HEK293 (cell line): ENCODE results near the gene TMEFF1.

Source experiments
- CTCF ChIA-PET: fragments of 350-600 bp; formaldehyde crosslinking; extraction: SDS; loops from one replicate; lab custom pipeline; 2021; ENCODE audit warnings: antibody characterized with exemption; lab: Yijun Ruan, JAX
- POLR2A ChIA-PET: fragments of 300-600 bp; formaldehyde crosslinking; extraction: SDS; loops from one replicate; lab custom pipeline; 2020; ENCODE audit warnings: antibody characterized with exemption, inconsistent platforms; lab: Yijun Ruan, JAX
- H3K27ac ChIP-seq: fragments of 200-500 bp; sonication (Bioruptor generic); 2 replicates; pipeline ENCODE4 v1.5.1; 2014; ENCODE audit warnings: low read depth, low read length, control low read depth, inconsistent platforms; ENCODE audit errors: extremely low read depth
- H3K36me3 ChIP-seq, 2 experiments: fragments of 200-500 bp in 1 of 2; sonication (Bioruptor generic) in 1 of 2; 1 replicate in 1 of 2; 2 replicates in 1 of 2; pipeline ENCODE4 v1.5.1; 2014 to 2017; ENCODE audit warnings: inconsistent platforms in 2 of 2, low read length in 2 of 2; ENCODE audit not compliant: control insufficient read depth in 2 of 2, insufficient read depth in 1 of 2
- H3K4me1 ChIP-seq: fragments of 200-500 bp; sonication (Bioruptor generic); 2 replicates; pipeline ENCODE4 v1.5.1; 2014; ENCODE audit warnings: mild to moderate bottlenecking, low read length, inconsistent platforms; ENCODE audit not compliant: control insufficient read depth, insufficient read depth
- H3K4me3 ChIP-seq: 2 replicates; pipeline ENCODE4 v1.5.1; 2011; ENCODE audit warnings: low read depth, mild to moderate bottlenecking, control low read depth, low read length, moderate library complexity
- H3K9me3 ChIP-seq: fragments of 200-500 bp; sonication (Bioruptor generic); 2 replicates; pipeline ENCODE4 v1.5.1; 2014; ENCODE audit warnings: low read depth, low read length, inconsistent platforms; ENCODE audit not compliant: control insufficient read depth, insufficient read depth
- PRDM1 ChIP-seq: fragments of 450-650 bp; formaldehyde crosslinking; IDR thresholded peaks from 2 replicates; pipeline ENCODE4; 2016; ENCODE audit warnings: missing biosample characterization, missing genetic modification characterization
- PRDM10 ChIP-seq: fragments of 450-650 bp; formaldehyde crosslinking; IDR thresholded peaks from 2 replicates; pipeline ENCODE4 v1.5.1; 2016; ENCODE audit warnings: missing biosample characterization, missing genetic modification characterization
- ZFHX2 ChIP-seq: fragments of 450-650 bp; formaldehyde crosslinking; conservative IDR thresholded peaks from 2 replicates; pipeline ENCODE4 v1.5.1; 2016; ENCODE audit warnings: missing biosample characterization, missing genetic modification characterization
- ZFP69B ChIP-seq: fragments of 450-650 bp; formaldehyde crosslinking; IDR thresholded peaks from 2 replicates; pipeline ENCODE4 v1.5.1; 2016; ENCODE audit warnings: missing biosample characterization, missing genetic modification characterization
- ZNF133 ChIP-seq: fragments of 450-650 bp; formaldehyde crosslinking; IDR thresholded peaks from 2 replicates; pipeline ENCODE4 v1.5.1; 2016; ENCODE audit warnings: missing biosample characterization, missing genetic modification characterization
- ZNF266 ChIP-seq: fragments of 450-650 bp; formaldehyde crosslinking; IDR thresholded peaks from 2 replicates; pipeline ENCODE4 v1.5.1; 2016; ENCODE audit warnings: missing biosample characterization, missing genetic modification characterization, low read depth
- ZNF274 ChIP-seq, 2 experiments: fragments of 200-500 bp in 1 of 2; fragments of 450-650 bp in 1 of 2; sonication (Bioruptor generic) in 1 of 2; formaldehyde crosslinking in 1 of 2; IDR thresholded peaks; 2 replicates each; pipeline versions ENCODE4 v1.5.1 to v1.6.1; 2014 to 2016; ENCODE audit warnings: borderline replicate concordance in 1 of 2, inconsistent platforms in 1 of 2, low read length in 1 of 2, missing biosample characterization in 1 of 2, missing genetic modification characterization in 1 of 2
- ZNF501 ChIP-seq: fragments of 450-650 bp; formaldehyde crosslinking; IDR thresholded peaks from 2 replicates; pipeline ENCODE4 v1.5.1; 2016; ENCODE audit warnings: missing biosample characterization, missing genetic modification characterization
- ZNF513 ChIP-seq: fragments of 450-650 bp; IDR thresholded peaks from 2 replicates; pipeline ENCODE4 v1.5.1; 2018; ENCODE audit warnings: missing biosample characterization, missing genetic modification characterization
- ZNF548 ChIP-seq: fragments of 450-650 bp; formaldehyde crosslinking; IDR thresholded peaks from 2 replicates; pipeline ENCODE4 v1.5.1; 2016; ENCODE audit warnings: missing biosample characterization, missing genetic modification characterization

TMEFF1 gene

GRCh38 chr9:100431886-100432285, 41.1 kb upstream of the TMEFF1 start:
- H3K36me3 ChIP-seq, result no peaks in the 10 kb centered on the region
- no peak overlapping the region for H3K4me3 ChIP-seq
- POLR2A ChIA-PET, result no interaction called here
- TF ChIP-seq ZNF274 (IDR thresholded peaks at IDR 0.05; ENCODE audit: low read length) (no peak), ZNF274 (tag by site-specific recombination; IDR thresholded peaks at IDR 0.05; ENCODE audit: borderline replicate concordance) (no peak), ZNF133 (no peak), PRDM1 (tag by site-specific recombination) (peak; percentile 61; the same call in 1 of the 2 replicates), ZNF266 (tag by site-specific recombination) (no peak), ZNF548 (no peak), ZNF513 (tag by site-specific recombination) (no peak), ZFHX2 (tag by site-specific recombination) (0 out of 2 replicates have a peak, but pooled peaks have one; percentile 18)
- no peaks in the 10 kb centered on the region for H3K9me3 ChIP-seq
- no peak overlapping the region for H3K27ac ChIP-seq
- peaks cover 10% of the 10 kb centered on the region; the same call in 1 of the 2 replicates for H3K4me1 ChIP-seq
- CTCF ChIA-PET, result no interaction called here

GRCh38 chr9:100432736-100433135, 40.2 kb upstream of the TMEFF1 start:
- CTCF ChIA-PET, result interaction anchor here (0.7 to 0.9 kb wide), 2 partner anchors 163 to 986 kb away, joined by 3 to 4 read pairs; no protein-coding TSS in a partner anchor
- Histone ChIP-seq H3K4me1 (peaks cover 10% of the 10 kb centered on the region; the same call in 1 of the 2 replicates), H3K36me3 (no peaks in the 10 kb centered on the region)
- POLR2A ChIA-PET, result no interaction called here
- TF ChIP-seq ZFP69B (tag by site-specific recombination) (no peak), PRDM10 (tag by site-specific recombination) (peak; percentile 80)
- TF ChIP-seq, all 188 proteins: peak for 1
- Histone ChIP-seq H3K27ac (no peak overlapping the region), H3K9me3 (no peaks in the 10 kb centered on the region), H3K4me3 (no peak overlapping the region)

GRCh38 chr9:100436571-100436970, 36.4 kb upstream of the TMEFF1 start:
- Histone ChIP-seq H3K4me1 (no peaks in the 10 kb centered on the region), H3K36me3 (no peaks in the 10 kb centered on the region), H3K4me3 (no peak overlapping the region), H3K27ac (no peak overlapping the region), H3K9me3 (no peaks in the 10 kb centered on the region)
- ChIA-PET POLR2A (no interaction called here), CTCF (interaction anchor here (0.7 to 3.5 kb wide), 8 partner anchors 10 to 159 kb away, joined by 3 to 26 read pairs (median 9); partner anchors contain the start of gene MSANTD3)
- TF ChIP-seq ZNF501 (tag by site-specific recombination), result no peak
